Measurements from ENCODE around the gene CCDC120. TPM values are rescaled to one million over a fixed set of nuclear protein-coding genes. Genes with fewer than 3 reads are reported as not detected.

CCDC120 gene
- polyA plus RNA-seq, 3 donors, result 0.11 to 0.89 TPM; not detected in 1

DNA sequence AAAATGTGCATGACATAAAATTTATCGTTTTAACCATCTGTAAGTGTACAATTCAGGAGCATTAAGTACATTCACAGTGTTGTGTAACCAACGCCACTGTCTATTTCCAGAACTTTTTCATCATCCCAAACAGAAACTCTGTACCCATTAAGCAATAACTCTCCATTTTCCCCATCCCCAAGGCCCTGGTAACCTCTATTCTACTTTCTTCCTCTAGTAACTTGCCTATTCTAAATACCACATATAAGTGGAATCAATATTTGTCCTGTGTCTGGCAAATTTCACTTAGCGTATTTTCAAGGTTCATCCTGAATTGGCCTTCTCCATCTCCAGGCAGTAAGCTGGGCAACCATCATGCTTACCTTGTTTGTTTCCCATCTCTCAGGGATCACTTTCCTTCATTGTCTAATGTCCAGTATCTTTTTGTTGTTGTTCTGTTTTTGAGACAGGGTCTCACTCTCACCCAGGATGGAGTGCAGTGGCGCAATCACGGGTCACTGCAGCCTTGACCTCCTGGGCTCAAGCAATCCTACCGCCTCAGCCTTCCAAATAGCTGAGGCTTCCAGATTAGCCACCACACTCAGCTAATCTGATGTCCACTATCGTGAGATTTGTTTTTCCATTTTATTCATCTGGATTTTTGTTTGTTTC is 39.1 kb upstream of the CCDC120 start:
- Histone ChIP-seq H3K9me3 (replicated peaks in 1 of 2; ENCODE audit: control insufficient read depth in 1 of 2, insufficient read depth in 1 of 2, low read length in 2 of 2) (no peaks in the 10 kb centered on the region), H3K4me1 (ENCODE audit: control insufficient read depth in 1 of 2, insufficient read depth in 2 of 2, low read length in 2 of 2) (peaks cover 14 to 15% of the 10 kb centered on the region in 2 donors), H3K4me2 (replicated peaks; ENCODE audit: extremely low read depth, low read length, poor library complexity, severe bottlenecking) (no peak overlapping the region), H3K4me3 (replicated peaks in 1 of 3; ENCODE audit: low read depth in 2 of 3, low read length in 3 of 3) (no peak overlapping the region), H3K27me3 (ENCODE audit: control insufficient read depth in 2 of 2, insufficient read depth in 2 of 2, low read length in 2 of 2) (no peaks in the 10 kb centered on the region), H3K27ac (ENCODE audit: low read depth in 1 of 2, low read length in 2 of 2) (no peak overlapping the region), H2AFZ (ENCODE audit: insufficient read depth, low read depth, low read length, poor library complexity, severe bottlenecking) (no peak overlapping the region), H3K36me3 (replicated peaks in 1 of 2; ENCODE audit: control insufficient read depth in 1 of 2, insufficient read depth in 2 of 2, low read length in 2 of 2) (peaks cover 0 to 4% of the 10 kb centered on the region in 2 donors), H3K9ac (ENCODE audit: insufficient read depth, low read length, poor library complexity, severe bottlenecking) (no peak overlapping the region), H4K20me1 (ENCODE audit: insufficient read depth, low read length) (no peaks in the 10 kb centered on the region), H3K79me2 (ENCODE audit: insufficient read depth, low read length) (no peaks in the 10 kb centered on the region)
- Mint-ChIP-seq H3K9me3 (peaks cover 0 to 7% (median 0%) of the 10 kb centered on the region in 7 donors), H3K4me3 (peak overlapping the region in 1 of 2 donors; percentile 42), H3K27me3 (ENCODE audit: low read depth in 3 of 3) (peaks cover 0 to 3% (median 0%) of the 10 kb centered on the region in 3 donors), H3K27ac (peak overlapping the region in 1 of 7 donors; percentile 63), H3K36me3 (peaks cover under 1 to 3% of the 10 kb centered on the region in 2 donors), H3K4me1 (peaks cover 17% of the 10 kb centered on the region)
- WGBS (ENCODE audit: insufficient coverage), result 0% methylated on average over 1 of the region's 7 CpGs
- TF ChIP-seq, protein P1, sequence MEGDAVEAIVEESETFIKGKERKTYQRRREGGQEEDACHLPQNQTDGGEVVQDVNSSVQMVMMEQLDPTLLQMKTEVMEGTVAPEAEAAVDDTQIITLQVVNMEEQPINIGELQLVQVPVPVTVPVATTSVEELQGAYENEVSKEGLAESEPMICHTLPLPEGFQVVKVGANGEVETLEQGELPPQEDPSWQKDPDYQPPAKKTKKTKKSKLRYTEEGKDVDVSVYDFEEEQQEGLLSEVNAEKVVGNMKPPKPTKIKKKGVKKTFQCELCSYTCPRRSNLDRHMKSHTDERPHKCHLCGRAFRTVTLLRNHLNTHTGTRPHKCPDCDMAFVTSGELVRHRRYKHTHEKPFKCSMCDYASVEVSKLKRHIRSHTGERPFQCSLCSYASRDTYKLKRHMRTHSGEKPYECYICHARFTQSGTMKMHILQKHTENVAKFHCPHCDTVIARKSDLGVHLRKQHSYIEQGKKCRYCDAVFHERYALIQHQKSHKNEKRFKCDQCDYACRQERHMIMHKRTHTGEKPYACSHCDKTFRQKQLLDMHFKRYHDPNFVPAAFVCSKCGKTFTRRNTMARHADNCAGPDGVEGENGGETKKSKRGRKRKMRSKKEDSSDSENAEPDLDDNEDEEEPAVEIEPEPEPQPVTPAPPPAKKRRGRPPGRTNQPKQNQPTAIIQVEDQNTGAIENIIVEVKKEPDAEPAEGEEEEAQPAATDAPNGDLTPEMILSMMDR (IDR thresholded peaks at IDR 0.05), result no peak
- DNase-seq, result no peak
- intact Hi-C loops (cut with micrococcal nuclease), result no loop called here

DNA sequence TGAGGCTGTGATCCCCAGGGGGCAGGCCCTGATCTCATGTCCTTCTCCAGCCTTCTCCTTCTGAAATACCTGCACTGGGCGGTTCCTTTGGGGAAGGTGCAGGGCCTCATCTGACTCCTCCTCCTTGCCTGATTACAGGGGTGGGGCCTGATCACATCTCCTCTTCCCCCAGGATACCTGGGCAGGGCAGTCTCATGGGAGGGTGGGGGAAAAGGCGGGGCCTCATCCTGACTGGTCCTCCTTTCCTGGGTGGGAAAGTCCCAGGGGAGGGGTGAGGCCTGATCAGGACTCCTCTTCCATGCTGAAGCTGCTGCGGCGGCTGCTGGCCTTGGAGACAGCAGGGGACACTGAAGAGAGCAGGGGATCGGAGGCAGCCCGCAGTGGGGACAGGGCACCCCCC is 28.9 kb upstream of the CCDC120 start:
- no CpG with 5 or more reads among the region's 6 CpGs for WGBS (ENCODE audit: insufficient coverage)
- no peak overlapping the region for H3K4me3 ChIP-seq (replicated peaks in 1 of 3; ENCODE audit: low read depth in 2 of 3, low read length in 3 of 3)
- H3K9me3 Mint-ChIP-seq, result peaks cover 0 to 4% (median 0%) of the 10 kb centered on the region in 7 donors
- H3K27ac Mint-ChIP-seq, result peak overlapping the region in 1 of 7 donors; percentile 36
- H3K79me2 ChIP-seq (ENCODE audit: insufficient read depth, low read length), result no peaks in the 10 kb centered on the region
- H3K9me3 ChIP-seq (replicated peaks in 1 of 2; ENCODE audit: control insufficient read depth in 1 of 2, insufficient read depth in 1 of 2, low read length in 2 of 2), result no peaks in the 10 kb centered on the region
- no peaks in the 10 kb centered on the region for H3K27me3 ChIP-seq (ENCODE audit: control insufficient read depth in 2 of 2, insufficient read depth in 2 of 2, low read length in 2 of 2)
- intact Hi-C loops (cut with micrococcal nuclease), result loop anchor here in 1 of 2 donors (10.0 kb wide), 1 partner anchor 65 kb away; no protein-coding TSS in a partner anchor
- H3K4me2 ChIP-seq (replicated peaks; ENCODE audit: extremely low read depth, low read length, poor library complexity, severe bottlenecking), result no peak overlapping the region
- H3K4me3 Mint-ChIP-seq, result no peak overlapping the region
- H2AFZ ChIP-seq (ENCODE audit: insufficient read depth, low read depth, low read length, poor library complexity, severe bottlenecking), result no peak overlapping the region
- H3K9ac ChIP-seq (ENCODE audit: insufficient read depth, low read length, poor library complexity, severe bottlenecking), result no peak overlapping the region
- peaks cover 17 to 22% of the 10 kb centered on the region in 2 donors for H3K4me1 ChIP-seq (ENCODE audit: control insufficient read depth in 1 of 2, insufficient read depth in 2 of 2, low read length in 2 of 2)
- TF ChIP-seq, protein P1 (IDR thresholded peaks at IDR 0.05), result no peak
- peaks cover 0 to 6% (median 0%) of the 10 kb centered on the region in 3 donors for H3K27me3 Mint-ChIP-seq (ENCODE audit: low read depth in 3 of 3)
- peaks cover 44 to 57% of the 10 kb centered on the region in 2 donors for H3K36me3 ChIP-seq (replicated peaks in 1 of 2; ENCODE audit: control insufficient read depth in 1 of 2, insufficient read depth in 2 of 2, low read length in 2 of 2)
- DNase-seq, result no peak
- peaks cover 22% of the 10 kb centered on the region for H3K4me1 Mint-ChIP-seq
- peaks cover 21% of the 10 kb centered on the region for H4K20me1 ChIP-seq (ENCODE audit: insufficient read depth, low read length)
- H3K36me3 Mint-ChIP-seq, result peaks cover 47 to 76% of the 10 kb centered on the region in 2 donors
- peak overlapping the region in 1 of 2 donors; percentile 3 for H3K27ac ChIP-seq (ENCODE audit: low read depth in 1 of 2, low read length in 2 of 2)

Data from CD14-positive monocyte (primary cell).